ENCODE results near the gene SSBP3. TPM values are rescaled to one million over a fixed set of nuclear protein-coding genes. Genes with fewer than 3 reads are reported as not detected.

Gene SSBP3
- total and polyA plus RNA-seq, 4 donors: 43.7 to 83.4 (median 65.8) TPM

DNA sequence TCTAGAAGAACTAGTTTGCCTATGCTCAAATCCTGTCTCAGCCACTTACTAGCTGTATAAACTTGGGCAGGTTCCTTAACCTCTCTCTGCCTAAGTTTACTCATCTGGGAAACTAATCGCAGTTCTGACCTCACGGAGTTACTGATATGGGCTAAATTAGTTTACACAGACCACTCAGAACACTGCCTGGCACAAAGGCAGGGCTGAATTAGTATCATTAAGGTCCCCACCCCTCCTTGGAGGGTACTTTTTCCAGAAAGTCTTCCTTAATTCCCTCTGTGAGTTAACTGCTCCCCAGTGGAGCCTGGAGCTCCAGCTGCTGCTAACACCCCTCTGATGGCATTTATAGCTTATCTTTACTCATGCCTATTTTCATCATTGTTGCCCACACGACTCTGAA, 40.3 kb downstream of the SSBP3 start:
- Histone ChIP-seq H3K27ac (ENCODE audit: low read depth in 1 of 2, low read length in 2 of 2) (no peak overlapping the region), H3K36me3 (ENCODE audit: control insufficient read depth in 1 of 2, insufficient read depth in 2 of 2, low read length in 1 of 2) (no peaks in the 10 kb centered on the region), H3K4me3 (ENCODE audit: low read length in 2 of 2) (no peak overlapping the region), H3K27me3 (ENCODE audit: control insufficient read depth in 1 of 2, insufficient read depth in 2 of 2, low read length in 1 of 2) (no peaks in the 10 kb centered on the region), H3K9me3 (ENCODE audit: control insufficient read depth, low read length) (no peaks in the 10 kb centered on the region), H3K4me1 (ENCODE audit: control insufficient read depth in 1 of 2, insufficient read depth in 2 of 2, low read length in 2 of 2) (no peaks in the 10 kb centered on the region)
- ATAC-seq (ENCODE audit: low FRiP score) (no peak), DNase-seq (no peak)
- 76 to 78% methylated on average over 3 of the region's 3 CpGs for WGBS, 2 donors
- intact Hi-C loops (cut with DNase I): no loop called here

DNA sequence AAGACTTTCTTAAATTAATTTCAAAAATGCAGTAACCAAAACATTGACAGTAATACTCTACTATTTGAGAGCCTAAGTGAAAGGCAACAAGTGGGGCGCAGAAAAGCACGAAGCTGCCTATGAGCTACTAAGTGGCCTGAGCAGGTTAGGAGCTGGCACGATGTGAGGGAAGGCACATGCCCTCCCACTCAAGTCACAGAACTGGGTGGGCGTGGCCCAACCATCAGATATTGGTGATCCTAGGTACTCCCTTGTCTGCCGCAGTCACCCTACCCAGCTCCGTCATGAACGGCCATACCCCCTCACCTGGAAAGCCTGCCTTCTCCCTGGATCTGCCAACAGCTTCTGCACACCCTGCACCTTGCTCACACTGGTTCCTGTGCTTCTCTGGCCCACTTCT, 40.8 kb downstream of the SSBP3 start:
- no peaks in the 10 kb centered on the region for H3K9me3 ChIP-seq (ENCODE audit: control insufficient read depth, low read length)
- H3K4me1 ChIP-seq (ENCODE audit: control insufficient read depth in 1 of 2, insufficient read depth in 2 of 2, low read length in 2 of 2): no peaks in the 10 kb centered on the region
- WGBS, 2 donors: 93 to 94% methylated on average over 7 of the region's 7 CpGs
- intact Hi-C loops (cut with DNase I): no loop called here
- no peaks in the 10 kb centered on the region for H3K27me3 ChIP-seq (ENCODE audit: control insufficient read depth in 1 of 2, insufficient read depth in 2 of 2, low read length in 1 of 2)
- no peaks in the 10 kb centered on the region for H3K36me3 ChIP-seq (ENCODE audit: control insufficient read depth in 1 of 2, insufficient read depth in 2 of 2, low read length in 1 of 2)
- H3K4me3 ChIP-seq (ENCODE audit: low read length in 2 of 2): no peak overlapping the region
- no peak for DNase-seq
- H3K27ac ChIP-seq (ENCODE audit: low read depth in 1 of 2, low read length in 2 of 2): no peak overlapping the region
- ATAC-seq (ENCODE audit: low FRiP score): no peak

DNA sequence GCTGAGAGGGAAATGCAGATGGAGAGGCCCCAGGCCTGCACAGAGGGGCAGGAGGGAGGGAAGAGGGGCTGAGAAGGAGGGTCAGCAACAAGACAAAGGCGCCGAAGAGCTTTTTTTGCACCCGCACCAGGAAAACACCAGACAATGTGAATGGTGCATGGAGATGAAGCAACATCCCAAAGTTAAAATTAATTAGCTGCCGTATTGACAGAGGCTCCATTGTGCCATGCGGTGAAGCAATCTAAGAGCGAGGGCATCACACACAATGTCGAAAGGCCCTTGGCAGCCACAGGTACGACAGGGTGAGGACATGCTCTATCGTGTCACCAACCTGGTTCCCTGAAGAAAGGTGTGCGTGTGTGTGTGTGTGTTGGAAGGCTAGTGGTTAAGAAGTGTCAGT, 41.2 kb downstream of the SSBP3 start:
- Histone ChIP-seq H3K36me3 (ENCODE audit: control insufficient read depth in 1 of 2, insufficient read depth in 2 of 2, low read length in 1 of 2) (no peaks in the 10 kb centered on the region), H3K27ac (ENCODE audit: low read depth in 1 of 2, low read length in 2 of 2) (no peak overlapping the region), H3K4me3 (ENCODE audit: low read length in 2 of 2) (no peak overlapping the region), H3K4me1 (ENCODE audit: control insufficient read depth in 1 of 2, insufficient read depth in 2 of 2, low read length in 2 of 2) (no peaks in the 10 kb centered on the region), H3K27me3 (ENCODE audit: control insufficient read depth in 1 of 2, insufficient read depth in 2 of 2, low read length in 1 of 2) (no peaks in the 10 kb centered on the region), H3K9me3 (ENCODE audit: control insufficient read depth, low read length) (no peaks in the 10 kb centered on the region)
- DNase-seq (no peak), ATAC-seq (ENCODE audit: low FRiP score) (no peak)
- intact Hi-C loops (cut with DNase I): no loop called here
- 95 to 97% methylated on average over 10 of the region's 10 CpGs for WGBS, 2 donors

DNA sequence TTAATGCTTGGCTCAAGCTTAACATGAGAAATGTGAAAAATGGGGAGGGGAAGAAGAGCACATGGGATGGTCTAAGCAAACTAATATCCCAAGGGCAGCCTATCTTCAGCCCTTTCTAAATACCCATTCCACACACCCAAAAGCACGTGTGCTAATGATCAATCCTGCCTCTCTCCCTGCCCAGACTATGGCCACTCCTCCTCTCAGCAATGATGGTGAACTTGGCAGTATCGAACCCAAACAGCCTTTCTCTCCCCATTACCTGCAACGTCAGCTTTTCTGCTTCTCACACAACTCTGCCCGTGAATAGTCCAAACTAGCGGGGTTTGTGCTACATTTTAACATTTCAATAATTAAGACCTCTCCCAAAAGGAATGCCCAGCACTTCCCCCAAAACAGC, 41.6 kb downstream of the SSBP3 start:
- no peak overlapping the region for H3K4me3 ChIP-seq (ENCODE audit: low read length in 2 of 2)
- no peaks in the 10 kb centered on the region for H3K36me3 ChIP-seq (ENCODE audit: control insufficient read depth in 1 of 2, insufficient read depth in 2 of 2, low read length in 1 of 2)
- no peaks in the 10 kb centered on the region for H3K4me1 ChIP-seq (ENCODE audit: control insufficient read depth in 1 of 2, insufficient read depth in 2 of 2, low read length in 2 of 2)
- ATAC-seq (ENCODE audit: low FRiP score): no peak
- no peak for DNase-seq
- H3K27me3 ChIP-seq (ENCODE audit: control insufficient read depth in 1 of 2, insufficient read depth in 2 of 2, low read length in 1 of 2): no peaks in the 10 kb centered on the region
- H3K27ac ChIP-seq (ENCODE audit: low read depth in 1 of 2, low read length in 2 of 2): no peak overlapping the region
- intact Hi-C loops (cut with DNase I): no loop called here
- 93 to 97% methylated on average over 5 of the region's 5 CpGs for WGBS, 2 donors
- H3K9me3 ChIP-seq (ENCODE audit: control insufficient read depth, low read length): no peaks in the 10 kb centered on the region

DNA sequence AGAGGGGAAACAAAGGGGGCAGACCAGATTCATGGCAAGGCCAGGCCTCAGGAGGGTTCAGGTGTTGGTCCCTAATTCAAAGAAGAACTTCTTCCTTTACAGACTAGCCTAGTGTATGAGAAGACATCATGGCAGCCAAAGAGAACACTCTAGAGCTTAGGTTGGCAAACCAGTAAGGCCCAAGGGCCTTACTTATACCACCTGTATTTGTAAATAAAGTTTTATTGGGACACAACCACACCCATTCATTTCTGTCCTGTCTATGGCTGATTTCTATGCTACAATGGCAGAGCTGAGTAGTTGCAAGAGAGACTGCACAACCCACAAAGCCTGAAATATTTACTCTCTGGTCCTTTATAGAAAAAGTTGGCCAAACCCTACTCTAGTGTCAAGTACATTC, 42.3 kb downstream of the SSBP3 start:
- no peaks in the 10 kb centered on the region for H3K27me3 ChIP-seq (ENCODE audit: control insufficient read depth in 1 of 2, insufficient read depth in 2 of 2, low read length in 1 of 2)
- ATAC-seq (ENCODE audit: low FRiP score): no peak
- DNase-seq: no peak
- no peak overlapping the region for H3K27ac ChIP-seq (ENCODE audit: low read depth in 1 of 2, low read length in 2 of 2)
- no peak overlapping the region for H3K4me3 ChIP-seq (ENCODE audit: low read length in 2 of 2)
- no peaks in the 10 kb centered on the region for H3K4me1 ChIP-seq (ENCODE audit: control insufficient read depth in 1 of 2, insufficient read depth in 2 of 2, low read length in 2 of 2)
- intact Hi-C loops (cut with DNase I): no loop called here
- H3K36me3 ChIP-seq (ENCODE audit: control insufficient read depth in 1 of 2, insufficient read depth in 2 of 2, low read length in 1 of 2): no peaks in the 10 kb centered on the region
- H3K9me3 ChIP-seq (ENCODE audit: control insufficient read depth, low read length): no peaks in the 10 kb centered on the region

DNA sequence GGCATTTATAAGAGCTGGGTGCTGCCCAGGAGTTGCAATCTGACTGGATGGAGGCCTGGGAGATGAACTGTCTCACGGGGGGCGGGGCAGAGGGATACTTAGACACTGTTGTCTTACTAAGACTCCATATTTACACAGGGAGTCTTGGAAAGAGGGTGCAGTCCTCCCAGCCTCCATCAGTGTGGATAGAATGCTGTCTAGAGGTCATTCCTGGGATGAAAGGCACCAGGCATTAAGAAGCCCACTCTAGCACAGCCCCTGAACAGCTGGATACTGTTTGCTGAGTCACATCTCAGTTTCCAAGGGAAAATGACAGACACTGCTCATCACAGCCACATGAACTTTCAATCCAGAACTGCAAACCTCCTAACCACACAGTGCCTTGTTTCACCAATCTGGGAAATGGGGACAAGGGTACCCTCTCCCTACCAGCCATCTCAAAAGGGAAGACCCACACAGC, 43.3 kb downstream of the SSBP3 start:
- H3K27me3 ChIP-seq (ENCODE audit: control insufficient read depth in 1 of 2, insufficient read depth in 2 of 2, low read length in 1 of 2): no peaks in the 10 kb centered on the region
- 87 to 98% methylated on average over 2 of the region's 2 CpGs for WGBS, 2 donors
- intact Hi-C loops (cut with DNase I): no loop called here
- DNase-seq: no peak
- ATAC-seq (ENCODE audit: low FRiP score): no peak
- no peaks in the 10 kb centered on the region for H3K4me1 ChIP-seq (ENCODE audit: control insufficient read depth in 1 of 2, insufficient read depth in 2 of 2, low read length in 2 of 2)
- H3K4me3 ChIP-seq (ENCODE audit: low read length in 2 of 2): no peak overlapping the region
- H3K36me3 ChIP-seq (ENCODE audit: control insufficient read depth in 1 of 2, insufficient read depth in 2 of 2, low read length in 1 of 2): no peaks in the 10 kb centered on the region
- no peak overlapping the region for H3K27ac ChIP-seq (ENCODE audit: low read depth in 1 of 2, low read length in 2 of 2)
- no peaks in the 10 kb centered on the region for H3K9me3 ChIP-seq (ENCODE audit: control insufficient read depth, low read length)

DNA sequence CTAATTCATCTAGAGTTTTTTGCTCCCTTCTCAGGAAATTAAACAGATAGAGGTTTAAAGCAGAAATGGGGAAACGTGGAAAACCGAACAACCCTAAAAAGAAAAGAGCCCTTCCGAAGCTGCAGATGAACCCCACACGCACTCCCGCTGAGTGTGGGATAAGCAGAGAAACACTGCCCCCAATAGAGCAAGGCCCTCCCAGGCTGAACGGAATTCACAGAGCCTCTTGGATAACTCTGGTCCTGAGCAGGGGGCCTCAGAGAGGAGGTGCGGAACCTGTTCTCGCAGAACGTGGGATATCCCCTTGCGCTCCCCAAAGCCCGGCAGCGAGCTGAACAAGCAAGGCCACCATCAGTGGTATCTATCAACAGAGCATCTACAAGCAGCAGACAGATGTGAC, 44.9 kb downstream of the SSBP3 start:
- 92% methylated on average over 12 of the region's 12 CpGs for WGBS, 2 donors
- DNase-seq: no peak
- intact Hi-C loops (cut with DNase I): no loop called here
- Histone ChIP-seq H3K36me3 (ENCODE audit: control insufficient read depth in 1 of 2, insufficient read depth in 2 of 2, low read length in 1 of 2) (no peaks in the 10 kb centered on the region), H3K27ac (ENCODE audit: low read depth in 1 of 2, low read length in 2 of 2) (no peak overlapping the region), H3K4me1 (ENCODE audit: control insufficient read depth in 1 of 2, insufficient read depth in 2 of 2, low read length in 2 of 2) (no peaks in the 10 kb centered on the region), H3K4me3 (ENCODE audit: low read length in 2 of 2) (no peak overlapping the region), H3K27me3 (ENCODE audit: control insufficient read depth in 1 of 2, insufficient read depth in 2 of 2, low read length in 1 of 2) (no peaks in the 10 kb centered on the region), H3K9me3 (ENCODE audit: control insufficient read depth, low read length) (no peaks in the 10 kb centered on the region)
- ATAC-seq (ENCODE audit: low FRiP score): no peak

DNA sequence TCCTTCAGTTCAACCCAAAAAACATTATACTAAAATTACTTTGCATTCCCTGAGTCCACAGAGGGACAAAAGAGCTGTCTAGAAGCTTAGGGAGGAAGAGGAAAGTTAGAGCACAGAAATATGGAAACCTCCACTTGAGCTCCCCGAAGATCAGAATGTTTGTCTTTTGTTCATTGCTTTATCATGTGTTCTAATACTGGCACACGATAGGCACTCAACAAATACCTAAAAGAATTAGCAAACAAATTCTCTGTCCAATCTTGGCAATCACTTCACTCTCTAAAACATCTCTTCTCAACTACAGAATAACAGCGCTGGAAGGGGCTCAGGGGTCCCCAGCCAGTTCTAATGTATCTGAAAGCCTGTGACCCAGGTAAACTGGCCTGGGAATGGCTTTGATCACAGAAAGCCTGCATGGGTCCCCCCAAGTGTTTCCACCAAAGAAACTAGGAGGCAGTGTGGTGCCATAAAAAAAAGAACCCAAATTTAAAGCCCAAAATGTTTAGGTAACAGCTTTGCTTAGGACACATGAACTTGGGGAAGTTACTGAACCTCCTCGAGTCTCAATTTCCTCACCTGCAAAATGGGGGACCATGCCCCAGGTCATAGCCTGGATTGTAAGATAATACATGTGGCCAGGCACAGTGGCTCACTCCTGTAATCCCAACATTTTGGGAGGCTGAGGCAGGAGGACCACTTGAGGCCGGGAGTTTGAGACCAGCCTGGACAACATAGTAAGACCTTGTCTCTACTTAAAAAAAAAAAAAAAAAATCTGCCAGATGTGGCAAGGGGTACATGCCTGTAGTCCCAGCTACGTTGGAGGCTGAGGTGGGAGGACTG, 45.8 kb downstream of the SSBP3 start:
- no peak for ATAC-seq (ENCODE audit: low FRiP score)
- Histone ChIP-seq H3K4me1 (ENCODE audit: control insufficient read depth in 1 of 2, insufficient read depth in 2 of 2, low read length in 2 of 2) (no peaks in the 10 kb centered on the region), H3K4me3 (ENCODE audit: low read length in 2 of 2) (no peak overlapping the region), H3K27ac (ENCODE audit: low read depth in 1 of 2, low read length in 2 of 2) (no peak overlapping the region), H3K27me3 (ENCODE audit: control insufficient read depth in 1 of 2, insufficient read depth in 2 of 2, low read length in 1 of 2) (no peaks in the 10 kb centered on the region), H3K9me3 (ENCODE audit: control insufficient read depth, low read length) (no peaks in the 10 kb centered on the region), H3K36me3 (ENCODE audit: control insufficient read depth in 1 of 2, insufficient read depth in 2 of 2, low read length in 1 of 2) (no peaks in the 10 kb centered on the region)
- 68 to 73% methylated on average over 6 of the region's 6 CpGs for WGBS, 2 donors
- intact Hi-C loops (cut with DNase I): no loop called here
- no peak for DNase-seq

DNA sequence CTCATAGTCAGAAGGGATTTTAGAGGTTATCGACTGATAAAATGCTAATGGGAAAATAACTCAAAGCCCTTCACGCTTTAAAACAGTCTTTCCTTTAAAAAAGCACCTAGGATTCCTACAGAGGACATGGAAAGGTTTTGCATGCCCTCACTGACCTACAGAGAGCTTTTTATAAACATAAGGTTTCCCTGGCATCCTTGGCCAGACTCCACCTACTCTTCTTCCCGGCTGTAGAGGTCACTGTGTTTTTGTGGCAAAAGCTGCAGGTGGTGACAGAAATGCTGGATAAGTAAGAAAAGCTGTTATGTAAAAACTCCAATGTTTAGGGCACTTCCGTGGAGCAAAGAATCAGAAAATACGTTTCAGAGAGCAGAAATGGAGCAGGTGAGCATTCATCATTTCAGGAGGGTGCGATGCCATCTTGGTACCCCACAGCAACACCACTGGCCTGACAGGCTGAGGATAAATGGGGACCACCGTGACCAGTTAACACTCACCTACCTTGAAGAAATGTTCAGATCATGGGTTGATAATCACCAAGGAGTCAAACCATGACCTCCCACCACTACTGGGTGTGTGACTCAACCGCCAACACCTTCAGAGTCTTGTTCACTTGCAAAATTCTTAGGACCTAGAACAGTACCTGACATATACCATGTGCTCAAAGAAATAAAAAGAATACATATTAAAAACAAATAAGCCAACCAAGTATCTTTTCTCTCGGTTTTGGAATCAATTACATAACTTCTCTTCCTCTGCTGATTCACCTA, 46.6 kb downstream of the SSBP3 start:
- 82% methylated on average over 9 of the region's 9 CpGs for WGBS, 2 donors
- no peak for ATAC-seq (ENCODE audit: low FRiP score)
- H3K9me3 ChIP-seq (ENCODE audit: control insufficient read depth, low read length): no peaks in the 10 kb centered on the region
- H3K4me3 ChIP-seq (ENCODE audit: low read length in 2 of 2): no peak overlapping the region
- DNase-seq: no peak
- H3K4me1 ChIP-seq (ENCODE audit: control insufficient read depth in 1 of 2, insufficient read depth in 2 of 2, low read length in 2 of 2): no peaks in the 10 kb centered on the region
- H3K27me3 ChIP-seq (ENCODE audit: control insufficient read depth in 1 of 2, insufficient read depth in 2 of 2, low read length in 1 of 2): no peaks in the 10 kb centered on the region
- intact Hi-C loops (cut with DNase I): no loop called here
- H3K27ac ChIP-seq (ENCODE audit: low read depth in 1 of 2, low read length in 2 of 2): no peak overlapping the region
- no peaks in the 10 kb centered on the region for H3K36me3 ChIP-seq (ENCODE audit: control insufficient read depth in 1 of 2, insufficient read depth in 2 of 2, low read length in 1 of 2)

Measured in aorta (tissue), 5 donors.